Heart left ventricle (tissue), 16 donors: Measurements from ENCODE around the gene PIK3R1. TPM values are rescaled to one million over a fixed set of nuclear protein-coding genes. Genes with fewer than 3 reads are reported as not detected.

ENCODE experiments used
- ATAC-seq, 4 donors: fragments of 200-7000 bp; cut with Tn5 transposase; one replicate each; pipeline ENCODE4 v1.9.1; 2020 to 2022; ENCODE audit warnings: moderate library complexity in 4 of 4, mild to moderate bottlenecking in 3 of 4, moderate number of reproducible peaks in 1 of 4
- DNase-seq, 5 donors: peaks; one replicate each; pipeline ENCODE4 v3.0.0-alpha.2; 2020
- H3K27ac ChIP-seq, 12 donors: fragments of 200-600 bp; sonication (generic) in 4 of 12; one replicate each; pipeline versions ENCODE4 v1.5.0 to v1.8.0; 2016 to 2022; ENCODE audit warnings: mild to moderate bottlenecking in 2 of 12
- H3K27me3 ChIP-seq, 9 donors: fragments of 200-600 bp; sonication (generic) in 2 of 9; one replicate each; pipeline versions ENCODE4 v1.5.1 to v1.8.0; 2016 to 2022; ENCODE audit warnings: mild to moderate bottlenecking in 3 of 9
- H3K36me3 ChIP-seq, 9 donors: fragments of 200-600 bp; sonication (generic) in 2 of 9; one replicate each; pipeline versions ENCODE4 v1.5.0 to v1.8.0; 2018 to 2022; ENCODE audit warnings: mild to moderate bottlenecking in 2 of 9
- H3K4me1 ChIP-seq, 12 donors: fragments of 200-600 bp; sonication (generic) in 4 of 12; one replicate each; pipeline versions ENCODE4 v1.5.0 to v1.8.0; 2016 to 2022; ENCODE audit warnings: mild to moderate bottlenecking in 3 of 12
- H3K4me3 ChIP-seq, 12 donors: fragments of 200-600 bp; sonication (generic) in 4 of 12; one replicate each; pipeline versions ENCODE4 v1.5.0 to v1.8.0; 2017 to 2022; ENCODE audit warnings: mild to moderate bottlenecking in 9 of 12, moderate library complexity in 4 of 12
- H3K9me3 ChIP-seq, 12 donors: fragments of 200-600 bp; sonication (generic) in 4 of 12; one replicate each; pipeline versions ENCODE4 v1.5.0 to v1.8.0; 2016 to 2022; ENCODE audit warnings: mild to moderate bottlenecking in 1 of 12
- CTCF ChIP-seq, 12 donors: fragments of 200-600 bp; sonication (generic) in 4 of 12; IDR thresholded peaks; one replicate each; pipeline versions ENCODE4 v1.5.0 to v1.8.0; 2018 to 2022; ENCODE audit warnings: antibody characterized with exemption in 12 of 12, mild to moderate bottlenecking in 5 of 12
- POLR2A ChIP-seq, 2 donors: fragments of 450-650 bp; IDR thresholded peaks; one replicate each; pipeline ENCODE4 v1.6.1; 2017; ENCODE audit warnings: antibody characterized with exemption in 2 of 2, mild to moderate bottlenecking in 2 of 2, moderate library complexity in 2 of 2
- whole genome bisulfite sequencing, 4 donors: extraction: QIAGEN DNeasy Blood & Tissue Kit in 2 of 4; methylation state at CpG; one replicate each; pipeline versions ENCODE4 v1.1.5 to v1.1.7; 2013 to 2018; 5-methylcytosine and 5-hydroxymethylcytosine counted together
- intact Hi-C, 10 donors: fragments of 100-400 bp; cut with DNase I; formaldehyde crosslinking; loops; one replicate each; pipeline versions ENCODE4 v1.11.1 to v1.14.2; 2022
- polyA plus RNA-seq, 2 donors: library from polyadenylated mRNA; stranded (reverse); fragments of 200-250 nt; gene quantifications; one replicate each; pipeline ENCODE4 v1.2.3, GENCODE V29; 2013
- total RNA-seq, 9 donors: library from RNA; depleted of rRNA in 2 of 9; stranded (reverse); fragments of >200 nt in 2 of 9; fragmentation: NEBNext Ultra II Directional in 3 of 9; extraction: Animal tissue kit (Norgen Biotek cat#: 25700) in 3 of 9; gene quantifications; one replicate each; pipeline versions ENCODE4 v1.1.0 to v1.2.4, GENCODE V29; 2016 to 2023
- donor health status: ischemic (EF 13 %, LVEDD 7.1; RV severe dilation, severe dysfunction).
- donor health status: healthy with polysubstance abuse.
- donor health status: DM: no; HTN: yes; CAD: no.
- donor health status: DM: no; HTN: no; CAD: no.
- donor health status: ischemic (EF 25% LVEDD 6.9; RV normal size, moderate dysfunction).
- donor health status: ischemic (EF 25% LVEDD 5.7; RV mildly dilated, moderate dysfunction).
- donor health status: healthy.
- donor health status: DM: yes; HTN: yes; CAD: no.
- donor health status: ischemic (EF 35%, LVEDD 5.7; RV mildly dilated, moderate dysfunction).
- donor health status: nonischemic (EF 11% LVEDD 7.7; RV severe dilation, severe dysfunction).
- donor health status: DM: yes; HTN: yes; CAD: no.
- donor health status: PGD.
- donor health status: ischemic (EF 29% LVEDD 5.4; RV normal size, mild dysfunction).
- donor health status: nonischemic (EF 23%, LVEDD 6.1; RV moderate dilation, normal function).

Gene PIK3R1
- total and polyA plus RNA-seq, 11 donors = 16.3 to 221 (median 102) TPM

- H3K36me3 ChIP-seq = peaks cover 0 to 19% (median 12%) of the 10 kb centered on the region in 9 donors
- TF ChIP-seq CTCF (IDR thresholded peaks at IDR 0.05) (no peak), POLR2A (IDR thresholded peaks at IDR 0.05) (no peak)
- whole genome bisulfite sequencing, 4 donors = 90 to 94% (median 92%) methylated on average over 2 of the region's 2 CpGs
- no peaks in the 10 kb centered on the region for H3K27me3 ChIP-seq
- H3K9me3 ChIP-seq = no peaks in the 10 kb centered on the region
- intact Hi-C loops = loop anchor here in 4 of 10 donors (5.0 to 10.0 kb wide), 5 partner anchors 53 to 1023 kb away; partner anchors contain the start of gene PIK3R1 (in 1 of the 4)
- ATAC-seq (no peak), DNase-seq (no peak)
- H3K4me1 ChIP-seq = peaks cover 10 to 99% (median 91%) of the 10 kb centered on the region in 12 donors
- H3K27ac ChIP-seq = peak overlapping the region; percentile 6 to 94 (median 84)
- H3K4me3 ChIP-seq = no peak overlapping the region
Measured at GRCh38 chr5:68269820-68270219, 54.3 kb downstream of the PIK3R1 start.

- intact Hi-C loops = loop anchor here in 4 of 10 donors (5.0 kb wide), 2 partner anchors 463 to 1023 kb away; no protein-coding TSS in a partner anchor
- H3K9me3 ChIP-seq = no peaks in the 10 kb centered on the region
- DNase-seq = no peak
- H3K27ac ChIP-seq = peak overlapping the region in 9 of 12 donors; percentile 10 to 94 (median 86)
- peaks cover 0 to 24% (median 18%) of the 10 kb centered on the region in 9 donors for H3K36me3 ChIP-seq
- ATAC-seq = no peak
- peaks cover 5 to 96% (median 87%) of the 10 kb centered on the region in 12 donors for H3K4me1 ChIP-seq
- H3K27me3 ChIP-seq = no peaks in the 10 kb centered on the region
- H3K4me3 ChIP-seq = no peak overlapping the region
- TF ChIP-seq CTCF (IDR thresholded peaks at IDR 0.05) (no peak), POLR2A (IDR thresholded peaks at IDR 0.05) (no peak)
Measured at GRCh38 chr5:68270399-68270975, 54.9 kb downstream of the PIK3R1 start.

- Histone ChIP-seq H3K4me1 (peaks cover 5 to 96% (median 81%) of the 10 kb centered on the region in 12 donors), H3K36me3 (peaks cover 0 to 30% (median 24%) of the 10 kb centered on the region in 9 donors), H3K27ac (peak overlapping the region in 9 of 12 donors; percentile 12 to 94 (median 86)), H3K4me3 (no peak overlapping the region), H3K27me3 (no peaks in the 10 kb centered on the region), H3K9me3 (no peaks in the 10 kb centered on the region)
- 62 to 70% (median 67%) methylated on average over 5 of the region's 5 CpGs for WGBS, 4 donors
- DNase-seq = no peak
- no peak for TF ChIP-seq CTCF (IDR thresholded peaks at IDR 0.05)
- ATAC-seq = no peak
- intact Hi-C loops = loop anchor here in 4 of 10 donors (5.0 kb wide), 2 partner anchors 464 to 1024 kb away; no protein-coding TSS in a partner anchor
Measured at GRCh38 chr5:68271124-68271523, 55.6 kb downstream of the PIK3R1 start.

- intact Hi-C loops = loop anchor here in 4 of 10 donors (5.0 kb wide), 2 partner anchors 465 to 1025 kb away; no protein-coding TSS in a partner anchor
- no peak for DNase-seq
- Histone ChIP-seq H3K27ac (peak overlapping the region in 9 of 12 donors; percentile 56 to 86 (median 65)), H3K36me3 (peaks cover 0 to 42% (median 36%) of the 10 kb centered on the region in 9 donors), H3K27me3 (no peaks in the 10 kb centered on the region), H3K9me3 (no peaks in the 10 kb centered on the region), H3K4me1 (peaks cover 0 to 90% (median 69%) of the 10 kb centered on the region in 12 donors), H3K4me3 (no peak overlapping the region)
- 60 to 81% (median 69%) methylated on average over 2 of the region's 2 CpGs for WGBS, 4 donors
- ATAC-seq = no peak
- TF ChIP-seq POLR2A (IDR thresholded peaks at IDR 0.05) (no peak), CTCF (IDR thresholded peaks at IDR 0.05) (peak in 11 of 12 donors; percentile 27 to 58 (median 42))
Measured at GRCh38 chr5:68272289-68272688, 56.7 kb downstream of the PIK3R1 start.
